ENCODE data around the gene SDR39U1. TPM values are rescaled to one million over a fixed set of nuclear protein-coding genes. Genes with fewer than 3 reads are reported as not detected.

Gene SDR39U1
- total and polyA plus RNA-seq, 10 of the 15 experiments (the other 5 are each of a cell fraction or from before 2014, with no cell fraction given), result 14.0 to 89.3 (median 42.2) TPM

DNA sequence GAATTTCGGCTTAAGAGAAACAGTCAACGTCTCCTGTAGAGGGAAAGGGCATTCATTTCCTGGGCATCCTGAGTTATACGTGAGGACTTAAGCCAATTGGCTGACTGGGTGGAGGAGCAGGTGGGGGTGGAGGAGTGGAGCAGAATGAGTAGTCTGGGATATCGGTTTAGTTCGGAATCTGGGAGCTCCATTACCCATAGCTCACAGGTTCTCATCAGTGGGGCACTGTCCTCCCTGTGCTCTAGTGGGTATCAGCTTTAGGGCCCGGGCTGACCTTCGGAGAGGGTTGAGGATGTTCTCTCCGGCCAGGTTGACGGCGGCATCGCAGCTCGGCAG lies 704 bp downstream of the SDR39U1 start:
- WGBS (ENCODE audit: insufficient coverage, insufficient replicate concordance, low lambda C conversion rate, missing lambda C conversion rate), result under 1% methylated on average over 12 of the region's 12 CpGs
- Histone ChIP-seq H3K4me3 (peak overlapping the region; percentile 93), H3K36me3 (ENCODE audit: control insufficient read depth in 2 of 2, insufficient read depth in 2 of 2, low read length in 1 of 2) (peaks cover 6 to 20% of the 10 kb centered on the region in 2 experiments), H3K9ac (ENCODE audit: control insufficient read depth, insufficient read depth, low read length) (peak overlapping the region; percentile 94), H3K27me3 (replicated peaks in 1 of 2; ENCODE audit: control insufficient read depth in 2 of 2, insufficient read depth in 2 of 2, low read length in 1 of 2) (no peaks in the 10 kb centered on the region), H3K4me1 (ENCODE audit: control insufficient read depth, insufficient read depth, low read length) (peaks cover 9% of the 10 kb centered on the region), H3K4me2 (ENCODE audit: control insufficient read depth, insufficient read depth) (peak overlapping the region; percentile 96), H2AFZ (ENCODE audit: control insufficient read depth, low read depth, low read length) (peak overlapping the region; percentile 89), H4K20me1 (ENCODE audit: control insufficient read depth, insufficient read depth) (no peaks in the 10 kb centered on the region), H3K27ac (ENCODE audit: control insufficient read depth, insufficient read depth) (peak overlapping the region; percentile 96), H3K9me3 (replicated peaks; ENCODE audit: control insufficient read depth, insufficient read depth, low read length) (no peaks in the 10 kb centered on the region), H3K79me2 (ENCODE audit: control insufficient read depth, insufficient read depth, low read length) (peaks cover 19% of the 10 kb centered on the region)
- SMC1A ChIA-PET (ENCODE audit: uncharacterized antibody, unreplicated experiment), result interaction anchor here (0.6 to 3.3 kb wide), 6 partner anchors 11 to 828 kb away, joined by 3 to 17 read pairs (median 4); partner anchors contain the start of genes CBLN3, KHNYN and RABGGTA
- in situ Hi-C loops (cut with MboI) (no loop called here), intact Hi-C loops (cut with micrococcal nuclease; ENCODE audit: unreplicated experiment) (loop anchor here (1.0 kb wide), 1 partner anchor 328 kb away; the partner anchor contains the start of genes DCAF11 and NRL)
- POLR2A ChIA-PET, result interaction anchor here (0.6 to 4.5 kb wide), 6 partner anchors 11 to 199 kb away, joined by 3 to 38 read pairs (median 6); partner anchors contain the start of genes CBLN3, KHNYN, RIPK3 and TINF2
- FAIRE-seq, result peak; percentile 76
- ATAC-seq, result no peak
- RAD21 ChIA-PET (ENCODE audit: unreplicated experiment), result interaction anchor here (1.0 to 3.6 kb wide), 5 partner anchors 11 to 199 kb away, joined by 3 to 36 read pairs (median 7); partner anchors contain the start of genes CIDEB, KHNYN and TINF2
- TF ChIP-seq MTA3 (IDR thresholded peaks at IDR 0.05; ENCODE audit: borderline replicate concordance, low read length) (peak; percentile 53; the same call in 1 of the 2 replicates), ZBTB40 (IDR thresholded peaks at IDR 0.05; ENCODE audit: borderline replicate concordance) (no peak)
- no peak for DNase-seq (ENCODE audit: low read depth, low spot score)
- BruUV-seq (replicated peaks), result no TSS peak
- CTCF ChIA-PET, result interaction anchor here (0.7 to 11.4 kb wide), 10 partner anchors 10 to 195 kb away, joined by 3 to 220 read pairs (median 4); partner anchors contain the start of genes ADCY4, CIDEB, KHNYN and RIPK3
